Cardiac ventricle fibroblast (primary cell): ENCODE measurements around the gene EMP2. TPM values are rescaled to one million over a fixed set of nuclear protein-coding genes. Genes with fewer than 3 reads are reported as not detected.

Source experiments
- total RNA-seq: library from RNA; depleted of rRNA; stranded (reverse); fragments of >200 nt; gene quantifications from 2 replicates; pipeline ENCODE4 v1.2.3, GENCODE V29; 2015

The EMP2 gene, protein sequence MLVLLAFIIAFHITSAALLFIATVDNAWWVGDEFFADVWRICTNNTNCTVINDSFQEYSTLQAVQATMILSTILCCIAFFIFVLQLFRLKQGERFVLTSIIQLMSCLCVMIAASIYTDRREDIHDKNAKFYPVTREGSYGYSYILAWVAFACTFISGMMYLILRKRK
- total RNA-seq, result 12.9 and 13.4 TPM in 2 replicates

DNA sequence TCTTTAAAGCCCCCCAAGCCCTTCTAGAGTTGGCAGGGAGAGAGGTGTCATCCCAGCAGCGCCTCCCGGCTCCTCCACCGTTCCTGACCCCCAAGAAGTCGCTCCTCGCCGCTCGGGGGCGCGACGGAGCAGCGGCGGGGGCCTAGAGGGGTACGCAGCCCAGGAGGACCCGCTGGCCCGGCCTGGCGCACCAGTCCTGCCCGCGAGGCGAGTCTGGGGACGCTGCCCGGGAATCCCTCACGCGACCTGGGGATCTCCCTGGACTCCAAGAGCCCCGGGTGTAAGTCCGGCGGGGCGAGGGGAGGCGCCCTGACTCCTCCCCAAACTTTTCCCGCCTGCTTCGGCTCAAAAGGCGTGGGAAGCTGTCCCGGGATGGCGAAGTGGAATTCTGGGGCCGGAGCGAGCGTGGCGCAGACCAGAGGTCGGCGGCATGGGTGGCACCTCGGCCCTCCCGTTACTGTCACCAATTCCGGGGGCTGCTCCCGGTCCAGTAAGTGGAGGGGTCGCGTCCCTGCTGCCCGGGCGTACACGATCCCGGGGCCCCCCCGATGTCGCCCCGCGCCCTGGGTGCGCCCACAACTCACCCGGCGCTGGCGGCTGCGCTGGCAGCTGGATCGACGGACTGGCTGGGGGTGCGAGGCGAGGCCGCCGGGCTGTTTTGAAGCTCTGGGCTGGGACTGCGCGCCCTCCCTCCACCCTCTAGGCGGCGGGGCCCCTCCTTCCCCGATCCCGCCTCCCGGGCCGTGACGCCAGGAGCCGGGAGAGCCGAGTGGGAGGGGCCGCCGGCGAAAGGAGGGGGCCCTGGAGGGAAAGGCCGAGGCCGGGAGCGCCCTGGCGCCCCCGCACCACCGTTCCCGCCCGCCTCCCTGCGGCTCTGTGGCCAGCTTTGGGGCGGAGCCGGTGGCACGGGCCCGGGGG is at the start of gene EMP2:
EMP2 (minus strand) TSS at position 634 of the 918 bp plus-strand sequence. CDS start 32,981 bp downstream, outside the sequence.

Other genes starting within 250 kb of the EMP2 start
- gene ATF7IP2, start 194.5 kb downstream of the EMP2 start, total RNA-seq, result 1.4 and 1.5 TPM in 2 replicates
- gene TEKT5, start 114.3 kb upstream of the EMP2 start, total RNA-seq, result not detected in 2 replicates
- 15.3 and 18.6 TPM in 2 replicates for gene NUBP1, start 163.2 kb upstream of the EMP2 start, total RNA-seq
- 1.2 TPM in 1 of 2 replicates, not detected in the other for gene TVP23A, start 238.2 kb upstream of the EMP2 start, total RNA-seq